ENCODE data around the gene ARHGEF39. TPM values are rescaled to one million over a fixed set of nuclear protein-coding genes. Genes with fewer than 3 reads are reported as not detected.
"Not testable (repeated sequence)": the region's sequence is repeated elsewhere in the genome, so short reads cannot be mapped to it uniquely, and the experiment has no call there.

ARHGEF39 gene
- total RNA-seq, 1 donor from 2014 or later: 5.5 TPM

GRCh38 chr9:35618854-35619799 lies 45.9 kb downstream of the ARHGEF39 start:
- no peak for DNase-seq (ENCODE audit: low spot score)

GRCh38 chr9:35618325-35618727 lies 46.7 kb downstream of the ARHGEF39 start, which contains the start of gene CD72:
TSS of gene CD72 (minus strand) at chr9:35618413. CDS start at chr9:35618303, 110 bp downstream.
- DNase-seq (ENCODE audit: low spot score): no peak

- DNase-seq (ENCODE audit: low spot score): no peak
Observed at GRCh38 chr9:35617548-35617947, 47.4 kb downstream of the ARHGEF39 start.

GRCh38 chr9:35616681-35617459 lies 48.1 kb downstream of the ARHGEF39 start:
- peak; percentile 51 for DNase-seq (ENCODE audit: low spot score)

- no peak for DNase-seq (ENCODE audit: low spot score)
Observed at GRCh38 chr9:35615981-35616680, 48.9 kb downstream of the ARHGEF39 start.

- no peak for DNase-seq (ENCODE audit: low spot score)
Observed at GRCh38 chr9:35612843-35613242, 52.2 kb downstream of the ARHGEF39 start.

GRCh38 chr9:35612066-35612465 lies 52.9 kb downstream of the ARHGEF39 start:
- DNase-seq (ENCODE audit: low spot score): not testable (repeated sequence)

GRCh38 chr9:35611230-35611797 lies 53.7 kb downstream of the ARHGEF39 start:
- DNase-seq (ENCODE audit: low spot score): peak; percentile 44

- no peak for DNase-seq (ENCODE audit: low spot score)
Observed at GRCh38 chr9:35609820-35610163, 55.2 kb downstream of the ARHGEF39 start.

Other genes with a start within 250 kb of the ARHGEF39 start
- 35.9 TPM for gene RUSC2, start 175.1 kb downstream of the ARHGEF39 start, total RNA-seq (ENCODE audit: insufficient read depth, low replicate concordance)
- 4.8 TPM for gene TESK1, start 59.9 kb downstream of the ARHGEF39 start, total RNA-seq (ENCODE audit: insufficient read depth, low replicate concordance)
- gene CD72, start 46.8 kb downstream of the ARHGEF39 start, total RNA-seq (ENCODE audit: insufficient read depth, low replicate concordance): 2.6 TPM
- not detected for gene SIT1, start 14.3 kb downstream of the ARHGEF39 start, total RNA-seq (ENCODE audit: insufficient read depth, low replicate concordance)
- gene RMRP, start 7.2 kb downstream of the ARHGEF39 start, total RNA-seq (ENCODE audit: insufficient read depth, low replicate concordance): 12,614 TPM
- 38.0 TPM for gene CCDC107, start 6.9 kb downstream of the ARHGEF39 start, total RNA-seq (ENCODE audit: insufficient read depth, low replicate concordance)
- 13.0 TPM for gene CA9, start 8.7 kb upstream of the ARHGEF39 start, total RNA-seq (ENCODE audit: insufficient read depth, low replicate concordance)
- gene TPM2, start 24.7 kb upstream of the ARHGEF39 start, total RNA-seq (ENCODE audit: insufficient read depth, low replicate concordance): 2,993 TPM
- gene TLN1, start 67.0 kb upstream of the ARHGEF39 start, total RNA-seq (ENCODE audit: insufficient read depth, low replicate concordance): 273 TPM
- gene CREB3, start 67.5 kb upstream of the ARHGEF39 start, total RNA-seq (ENCODE audit: insufficient read depth, low replicate concordance): 41.9 TPM
- gene GBA2, start 84.0 kb upstream of the ARHGEF39 start, total RNA-seq (ENCODE audit: insufficient read depth, low replicate concordance): 24.3 TPM
- 7.0 TPM for gene RGP1, start 84.1 kb upstream of the ARHGEF39 start, total RNA-seq (ENCODE audit: insufficient read depth, low replicate concordance)
- gene MSMP, start 89.1 kb upstream of the ARHGEF39 start, total RNA-seq (ENCODE audit: insufficient read depth, low replicate concordance): not detected
- gene NPR2, start 126.4 kb upstream of the ARHGEF39 start, total RNA-seq (ENCODE audit: insufficient read depth, low replicate concordance): 15.9 TPM
- gene SPAG8, start 147.1 kb upstream of the ARHGEF39 start, total RNA-seq (ENCODE audit: insufficient read depth, low replicate concordance): 5.1 TPM
- 2.9 TPM for gene HINT2, start 149.8 kb upstream of the ARHGEF39 start, total RNA-seq (ENCODE audit: insufficient read depth, low replicate concordance)
- 1.2 TPM for gene FAM221B, start 163.5 kb upstream of the ARHGEF39 start, total RNA-seq (ENCODE audit: insufficient read depth, low replicate concordance)
- gene TMEM8B, start 164.0 kb upstream of the ARHGEF39 start, total RNA-seq (ENCODE audit: insufficient read depth, low replicate concordance): 3.9 TPM
- not detected for gene OR13J1, start 205.2 kb upstream of the ARHGEF39 start, total RNA-seq (ENCODE audit: insufficient read depth, low replicate concordance)
- gene HRCT1, start 241.0 kb upstream of the ARHGEF39 start, total RNA-seq (ENCODE audit: insufficient read depth, low replicate concordance): 13.7 TPM
- gene SPAAR, start 244.3 kb upstream of the ARHGEF39 start, total RNA-seq (ENCODE audit: insufficient read depth, low replicate concordance): 1.4 TPM

All from umbilical cord (tissue), 2 donors.